ENCODE measurements around the gene TSC22D2. TPM values are rescaled to one million over a fixed set of nuclear protein-coding genes. Genes with fewer than 3 reads are reported as not detected.

The TSC22D2 gene
- total RNA-seq, 4 donors from 2014 or later: 12.5 to 15.9 (median 14.6) TPM

GRCh38 chr3:150433347-150433746 lies 25.2 kb downstream of the TSC22D2 start:
- H3K36me3 ChIP-seq: no peaks in the 10 kb centered on the region
- no peak for TF ChIP-seq EP300 (IDR thresholded peaks at IDR 0.05)
- TF ChIP-seq CTCF (IDR thresholded peaks at IDR 0.05): no peak
- no peak for TF ChIP-seq POLR2A (IDR thresholded peaks at IDR 0.05)
- H3K27me3 ChIP-seq: no peaks in the 10 kb centered on the region
- H3K4me1 ChIP-seq: peaks cover 0 to 73% (median 10%) of the 10 kb centered on the region in 4 donors
- no peak overlapping the region for H3K27ac ChIP-seq
- H3K4me3 ChIP-seq: no peak overlapping the region
- no peak for DNase-seq (ENCODE audit: low spot score in 2 of 2)
- no peaks in the 10 kb centered on the region for H3K9me3 ChIP-seq
- 85 to 89% methylated on average over 5 of the region's 5 CpGs for WGBS, 2 donors

- TF ChIP-seq EP300 (IDR thresholded peaks at IDR 0.05): no peak
- no peak for TF ChIP-seq POLR2A (IDR thresholded peaks at IDR 0.05)
- TF ChIP-seq CTCF (IDR thresholded peaks at IDR 0.05): no peak
- Histone ChIP-seq H3K27me3 (no peaks in the 10 kb centered on the region), H3K9me3 (no peaks in the 10 kb centered on the region), H3K4me3 (no peak overlapping the region), H3K36me3 (no peaks in the 10 kb centered on the region), H3K4me1 (peaks cover 0 to 70% (median 10%) of the 10 kb centered on the region in 4 donors), H3K27ac (no peak overlapping the region)
- DNase-seq (ENCODE audit: low spot score in 2 of 2): no peak
- 49 to 54% methylated on average over 4 of the region's 4 CpGs for WGBS, 2 donors
Observed at GRCh38 chr3:150434234-150434633, 26.1 kb downstream of the TSC22D2 start.

- peaks cover 0 to 59% (median 13%) of the 10 kb centered on the region in 4 donors for H3K4me1 ChIP-seq
- H3K27ac ChIP-seq: no peak overlapping the region
- H3K36me3 ChIP-seq: peaks cover 0 to under 1% (median 0%) of the 10 kb centered on the region in 3 donors
- H3K4me3 ChIP-seq: no peak overlapping the region
- no peak for DNase-seq (ENCODE audit: low spot score in 2 of 2)
- H3K9me3 ChIP-seq: no peaks in the 10 kb centered on the region
- WGBS, 2 donors: 19 to 30% methylated on average over 5 of the region's 5 CpGs
- H3K27me3 ChIP-seq: no peaks in the 10 kb centered on the region
- TF ChIP-seq CTCF (IDR thresholded peaks at IDR 0.05): no peak
- no peak for TF ChIP-seq POLR2A (IDR thresholded peaks at IDR 0.05)
- no peak for TF ChIP-seq EP300 (IDR thresholded peaks at IDR 0.05)
Observed at GRCh38 chr3:150436161-150436560, 28.1 kb downstream of the TSC22D2 start.

GRCh38 chr3:150439657-150440056 lies 31.6 kb downstream of the TSC22D2 start:
- TF ChIP-seq CTCF (IDR thresholded peaks at IDR 0.05): no peak
- TF ChIP-seq POLR2A (IDR thresholded peaks at IDR 0.05): no peak
- no peak for TF ChIP-seq EP300 (IDR thresholded peaks at IDR 0.05)
- H3K4me1 ChIP-seq: peaks cover 0 to 43% (median 13%) of the 10 kb centered on the region in 4 donors
- 43 to 44% methylated on average over 3 of the region's 3 CpGs for WGBS, 2 donors

GRCh38 chr3:150443331-150443741 lies 35.2 kb downstream of the TSC22D2 start:
- H3K4me1 ChIP-seq: peaks cover 0 to 20% (median 3%) of the 10 kb centered on the region in 4 donors
- TF ChIP-seq POLR2A (IDR thresholded peaks at IDR 0.05) (no peak), CTCF (IDR thresholded peaks at IDR 0.05) (no peak), EP300 (IDR thresholded peaks at IDR 0.05) (no peak)
- no peaks in the 10 kb centered on the region for H3K9me3 ChIP-seq
- no peak for DNase-seq (ENCODE audit: low spot score in 2 of 2)
- no peaks in the 10 kb centered on the region for H3K27me3 ChIP-seq
- H3K4me3 ChIP-seq: no peak overlapping the region
- WGBS, 2 donors: 67 to 71% methylated on average over 2 of the region's 2 CpGs
- no peak overlapping the region for H3K27ac ChIP-seq
- peaks cover 0 to 16% (median 2%) of the 10 kb centered on the region in 3 donors for H3K36me3 ChIP-seq

More at GRCh38 chr3:150439657-150440056, 31.6 kb downstream of the TSC22D2 start:
- Histone ChIP-seq H3K27me3 (no peaks in the 10 kb centered on the region), H3K4me3 (no peak overlapping the region), H3K9me3 (no peaks in the 10 kb centered on the region), H3K36me3 (peaks cover 0 to 16% (median 2%) of the 10 kb centered on the region in 3 donors), H3K27ac (no peak overlapping the region)
- no peak for DNase-seq (ENCODE audit: low spot score in 2 of 2)

Measured in tibial nerve (tissue), 4 donors.